ENCODE data around the gene DEAF1.

DNA sequence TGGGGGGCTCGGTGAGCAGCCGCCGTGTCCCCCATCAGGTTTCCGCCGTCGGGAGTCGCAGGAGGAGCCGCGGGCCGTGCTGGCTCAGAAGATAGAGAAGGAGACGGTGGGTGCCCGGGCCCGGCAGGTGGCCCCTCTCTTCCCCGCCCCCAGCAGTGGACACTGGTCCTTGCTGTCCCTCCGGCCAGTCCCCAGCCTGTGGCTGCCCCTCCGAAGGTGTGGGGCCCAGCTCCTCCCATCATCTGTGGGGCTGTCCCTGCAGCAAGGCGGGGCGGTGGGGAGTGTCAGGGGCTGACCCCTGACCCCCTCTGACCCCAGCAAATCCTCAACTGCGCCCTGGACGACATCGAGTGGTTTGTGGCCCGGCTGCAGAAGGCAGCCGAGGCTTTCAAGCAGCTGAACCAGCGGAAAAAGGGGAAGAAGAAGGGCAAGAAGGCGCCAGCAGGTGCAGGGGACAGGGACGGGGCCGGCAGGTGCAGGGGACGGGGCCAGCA, 26.3 kb upstream of the DEAF1 start:
- TF ChIP-seq EZH2 (IDR thresholded peaks at IDR 0.05; ENCODE audit: borderline replicate concordance, low read length), result no peak
- TF ChIP-seq, protein P1, sequence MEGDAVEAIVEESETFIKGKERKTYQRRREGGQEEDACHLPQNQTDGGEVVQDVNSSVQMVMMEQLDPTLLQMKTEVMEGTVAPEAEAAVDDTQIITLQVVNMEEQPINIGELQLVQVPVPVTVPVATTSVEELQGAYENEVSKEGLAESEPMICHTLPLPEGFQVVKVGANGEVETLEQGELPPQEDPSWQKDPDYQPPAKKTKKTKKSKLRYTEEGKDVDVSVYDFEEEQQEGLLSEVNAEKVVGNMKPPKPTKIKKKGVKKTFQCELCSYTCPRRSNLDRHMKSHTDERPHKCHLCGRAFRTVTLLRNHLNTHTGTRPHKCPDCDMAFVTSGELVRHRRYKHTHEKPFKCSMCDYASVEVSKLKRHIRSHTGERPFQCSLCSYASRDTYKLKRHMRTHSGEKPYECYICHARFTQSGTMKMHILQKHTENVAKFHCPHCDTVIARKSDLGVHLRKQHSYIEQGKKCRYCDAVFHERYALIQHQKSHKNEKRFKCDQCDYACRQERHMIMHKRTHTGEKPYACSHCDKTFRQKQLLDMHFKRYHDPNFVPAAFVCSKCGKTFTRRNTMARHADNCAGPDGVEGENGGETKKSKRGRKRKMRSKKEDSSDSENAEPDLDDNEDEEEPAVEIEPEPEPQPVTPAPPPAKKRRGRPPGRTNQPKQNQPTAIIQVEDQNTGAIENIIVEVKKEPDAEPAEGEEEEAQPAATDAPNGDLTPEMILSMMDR (conservative IDR thresholded peaks at IDR 0.05 in 1 of 2, IDR thresholded peaks at IDR 0.05 in 1 of 2; ENCODE audit: extremely low read depth in 1 of 2, insufficient read depth in 1 of 2, low read depth in 1 of 2, low read length in 2 of 2), result no peak
